Measurements from ENCODE around the gene EREG.
A peak's percentile ranks its signal among the peaks of the same experiment; 100 is the strongest.

EREG gene

GRCh38 chr4:74328501-74328900 is 36.4 kb upstream of the EREG start:
- H3K18ac ChIP-seq (ENCODE audit: low read length) = no peak overlapping the region
- no peak overlapping the region for H2AK5ac ChIP-seq (ENCODE audit: low read length)
- H4K8ac ChIP-seq (ENCODE audit: low read depth, low read length) = no peak overlapping the region
- no peak overlapping the region for H3K9ac ChIP-seq (ENCODE audit: low read length)
- H3K4me1 ChIP-seq (ENCODE audit: control insufficient read depth in 1 of 2, insufficient read depth in 2 of 2, low read length in 2 of 2) = no peaks in the 10 kb centered on the region
- no peak overlapping the region for H2BK5ac ChIP-seq (ENCODE audit: low read depth, low read length, poor library complexity)
- H3K14ac ChIP-seq (ENCODE audit: low read length) = no peak overlapping the region
- H3K23ac ChIP-seq (ENCODE audit: low read length) = no peak overlapping the region
- no peaks in the 10 kb centered on the region for H3K36me3 ChIP-seq (ENCODE audit: control insufficient read depth in 1 of 2, insufficient read depth in 2 of 2, low read length in 2 of 2)
- H3K4me3 ChIP-seq (ENCODE audit: low read depth, low read length) = no peak overlapping the region
- H3K4me2 ChIP-seq (ENCODE audit: low read length) = no peak overlapping the region
- WGBS (ENCODE audit: extremely low coverage, insufficient coverage, insufficient read length) = no CpG with 5 or more reads among the region's 1 CpG
- no peak overlapping the region for H3K27ac ChIP-seq (ENCODE audit: low read depth, low read length)
- no peak overlapping the region for H2AFZ ChIP-seq (ENCODE audit: insufficient read depth, low read length, poor library complexity)
- no peak overlapping the region for H2BK120ac ChIP-seq (ENCODE audit: insufficient read depth, low read length, poor library complexity)
- H3K79me2 ChIP-seq (ENCODE audit: control insufficient read depth, insufficient read depth, low read length, poor library complexity) = no peaks in the 10 kb centered on the region
- H2BK12ac ChIP-seq (ENCODE audit: low read length) = no peak overlapping the region
- H3K79me1 ChIP-seq (ENCODE audit: low read length) = no peaks in the 10 kb centered on the region
- no peak overlapping the region for H3K4ac ChIP-seq (ENCODE audit: low read depth, low read length)
- DNase-seq = no peak
- H4K91ac ChIP-seq (ENCODE audit: low read depth, low read length) = no peak overlapping the region
- no peaks in the 10 kb centered on the region for H3K9me3 ChIP-seq (ENCODE audit: insufficient read depth, low read depth, low read length)
- no peak overlapping the region for H4K12ac ChIP-seq (ENCODE audit: low read depth, low read length)
- no peaks in the 10 kb centered on the region for H3K27me3 ChIP-seq (ENCODE audit: insufficient read depth, low read length)

- H3K79me2 ChIP-seq (ENCODE audit: control insufficient read depth, insufficient read depth, low read length, poor library complexity) = no peaks in the 10 kb centered on the region
- no peak overlapping the region for H2AFZ ChIP-seq (ENCODE audit: insufficient read depth, low read length, poor library complexity)
- H3K4me1 ChIP-seq (ENCODE audit: control insufficient read depth in 1 of 2, insufficient read depth in 2 of 2, low read length in 2 of 2) = no peaks in the 10 kb centered on the region
- no peaks in the 10 kb centered on the region for H3K27me3 ChIP-seq (ENCODE audit: insufficient read depth, low read length)
- peaks cover 3% of the 10 kb centered on the region for H3K9me3 ChIP-seq (ENCODE audit: insufficient read depth, low read depth, low read length)
- no peak overlapping the region for H3K14ac ChIP-seq (ENCODE audit: low read length)
- H4K8ac ChIP-seq (ENCODE audit: low read depth, low read length) = no peak overlapping the region
- H3K4me2 ChIP-seq (ENCODE audit: low read length) = no peak overlapping the region
- H3K27ac ChIP-seq (ENCODE audit: low read depth, low read length) = no peak overlapping the region
- H3K9ac ChIP-seq (ENCODE audit: low read length) = no peak overlapping the region
- H2BK12ac ChIP-seq (ENCODE audit: low read length) = no peak overlapping the region
- H2BK5ac ChIP-seq (ENCODE audit: low read depth, low read length, poor library complexity) = no peak overlapping the region
- no peak overlapping the region for H4K91ac ChIP-seq (ENCODE audit: low read depth, low read length)
- H2AK5ac ChIP-seq (ENCODE audit: low read length) = no peak overlapping the region
- H3K4me3 ChIP-seq (ENCODE audit: low read depth, low read length) = no peak overlapping the region
- no peak overlapping the region for H4K12ac ChIP-seq (ENCODE audit: low read depth, low read length)
- DNase-seq = no peak
- no peaks in the 10 kb centered on the region for H3K36me3 ChIP-seq (ENCODE audit: control insufficient read depth in 1 of 2, insufficient read depth in 2 of 2, low read length in 2 of 2)
- H3K79me1 ChIP-seq (ENCODE audit: low read length) = no peaks in the 10 kb centered on the region
- no peak overlapping the region for H2BK120ac ChIP-seq (ENCODE audit: insufficient read depth, low read length, poor library complexity)
- H3K18ac ChIP-seq (ENCODE audit: low read length) = no peak overlapping the region
- no peak overlapping the region for H3K4ac ChIP-seq (ENCODE audit: low read depth, low read length)
- H3K23ac ChIP-seq (ENCODE audit: low read length) = no peak overlapping the region
These were observed 35.6 kb upstream of the EREG start for GRCh38 chr4:74329307-74329706.

- H3K4me1 ChIP-seq (ENCODE audit: control insufficient read depth in 1 of 2, insufficient read depth in 2 of 2, low read length in 2 of 2) = peaks cover 0 to 3% of the 10 kb centered on the region in 2 experiments
- H3K27ac ChIP-seq (ENCODE audit: low read depth, low read length) = no peak overlapping the region
- H3K4me3 ChIP-seq (ENCODE audit: low read depth, low read length) = no peak overlapping the region
- no peak overlapping the region for H2BK5ac ChIP-seq (ENCODE audit: low read depth, low read length, poor library complexity)
- no peak overlapping the region for H4K8ac ChIP-seq (ENCODE audit: low read depth, low read length)
- no peak overlapping the region for H4K91ac ChIP-seq (ENCODE audit: low read depth, low read length)
- H2AFZ ChIP-seq (ENCODE audit: insufficient read depth, low read length, poor library complexity) = no peak overlapping the region
- H3K4ac ChIP-seq (ENCODE audit: low read depth, low read length) = no peak overlapping the region
- no peaks in the 10 kb centered on the region for H3K27me3 ChIP-seq (ENCODE audit: insufficient read depth, low read length)
- H3K36me3 ChIP-seq (ENCODE audit: control insufficient read depth in 1 of 2, insufficient read depth in 2 of 2, low read length in 2 of 2) = no peaks in the 10 kb centered on the region
- H3K14ac ChIP-seq (ENCODE audit: low read length) = no peak overlapping the region
- no CpG with 5 or more reads among the region's 9 CpGs for WGBS (ENCODE audit: extremely low coverage, insufficient coverage, insufficient read length)
- H3K9me3 ChIP-seq (ENCODE audit: insufficient read depth, low read depth, low read length) = peaks cover 3% of the 10 kb centered on the region
- H4K12ac ChIP-seq (ENCODE audit: low read depth, low read length) = no peak overlapping the region
- no peaks in the 10 kb centered on the region for H3K79me2 ChIP-seq (ENCODE audit: control insufficient read depth, insufficient read depth, low read length, poor library complexity)
- H3K18ac ChIP-seq (ENCODE audit: low read length) = no peak overlapping the region
- H2AK5ac ChIP-seq (ENCODE audit: low read length) = no peak overlapping the region
- H3K4me2 ChIP-seq (ENCODE audit: low read length) = no peak overlapping the region
- H2BK120ac ChIP-seq (ENCODE audit: insufficient read depth, low read length, poor library complexity) = no peak overlapping the region
- DNase-seq = peak in 1 of 2 donors; percentile 4
- no peak overlapping the region for H3K23ac ChIP-seq (ENCODE audit: low read length)
- no peak overlapping the region for H2BK12ac ChIP-seq (ENCODE audit: low read length)
- H3K79me1 ChIP-seq (ENCODE audit: low read length) = no peaks in the 10 kb centered on the region
- no peak overlapping the region for H3K9ac ChIP-seq (ENCODE audit: low read length)
These were observed 34.6 kb upstream of the EREG start for GRCh38 chr4:74330295-74330750.

- Histone ChIP-seq H2BK12ac (ENCODE audit: low read length) (no peak overlapping the region), H3K4ac (ENCODE audit: low read depth, low read length) (no peak overlapping the region), H2BK5ac (ENCODE audit: low read depth, low read length, poor library complexity) (no peak overlapping the region), H3K4me2 (ENCODE audit: low read length) (no peak overlapping the region), H3K36me3 (ENCODE audit: control insufficient read depth in 1 of 2, insufficient read depth in 2 of 2, low read length in 2 of 2) (no peaks in the 10 kb centered on the region), H3K4me1 (ENCODE audit: control insufficient read depth in 1 of 2, insufficient read depth in 2 of 2, low read length in 2 of 2) (peaks cover 0 to 3% of the 10 kb centered on the region in 2 experiments), H4K91ac (ENCODE audit: low read depth, low read length) (no peak overlapping the region), H3K27me3 (ENCODE audit: insufficient read depth, low read length) (no peaks in the 10 kb centered on the region), H3K14ac (ENCODE audit: low read length) (no peak overlapping the region), H4K8ac (ENCODE audit: low read depth, low read length) (no peak overlapping the region), H3K23ac (ENCODE audit: low read length) (no peak overlapping the region), H3K79me2 (ENCODE audit: control insufficient read depth, insufficient read depth, low read length, poor library complexity) (no peaks in the 10 kb centered on the region), H2AK5ac (ENCODE audit: low read length) (no peak overlapping the region), H3K18ac (ENCODE audit: low read length) (no peak overlapping the region), H3K9me3 (ENCODE audit: insufficient read depth, low read depth, low read length) (peaks cover 3% of the 10 kb centered on the region), H3K4me3 (ENCODE audit: low read depth, low read length) (no peak overlapping the region), H4K12ac (ENCODE audit: low read depth, low read length) (no peak overlapping the region), H3K27ac (ENCODE audit: low read depth, low read length) (no peak overlapping the region), H2AFZ (ENCODE audit: insufficient read depth, low read length, poor library complexity) (no peak overlapping the region), H3K79me1 (ENCODE audit: low read length) (no peaks in the 10 kb centered on the region), H2BK120ac (ENCODE audit: insufficient read depth, low read length, poor library complexity) (no peak overlapping the region), H3K9ac (ENCODE audit: low read length) (no peak overlapping the region)
- no peak for DNase-seq
- WGBS (ENCODE audit: extremely low coverage, insufficient coverage, insufficient read length) = no CpG with 5 or more reads among the region's 2 CpGs
These were observed 33.7 kb upstream of the EREG start for GRCh38 chr4:74331252-74331651.

All from trophoblast cell (in vitro differentiated cells and primary cell).